Epithelial cell of esophagus (primary cell): ENCODE results near the gene CLCN4.
A peak's percentile ranks its signal among the peaks of the same experiment; 100 is the strongest.

Experiments used
- DNase-seq: peaks from one replicate; pipeline ENCODE4 v3.0.0; 2010; ENCODE audit warnings: low read depth
- H3K4me3 ChIP-seq: 2 replicates; pipeline ENCODE4 v1.5.1; 2011; ENCODE audit warnings: mild to moderate bottlenecking, low read length, control low read depth
- TF ChIP-seq, protein P1 (sequence below): IDR thresholded peaks from 2 replicates; pipeline ENCODE4 v1.5.1; 2011; ENCODE audit warnings: low read depth, mild to moderate bottlenecking, low read length, control low read depth, inconsistent platforms; ENCODE audit not compliant: insufficient read depth; ENCODE audit errors: missing control alignments

Gene CLCN4

DNA sequence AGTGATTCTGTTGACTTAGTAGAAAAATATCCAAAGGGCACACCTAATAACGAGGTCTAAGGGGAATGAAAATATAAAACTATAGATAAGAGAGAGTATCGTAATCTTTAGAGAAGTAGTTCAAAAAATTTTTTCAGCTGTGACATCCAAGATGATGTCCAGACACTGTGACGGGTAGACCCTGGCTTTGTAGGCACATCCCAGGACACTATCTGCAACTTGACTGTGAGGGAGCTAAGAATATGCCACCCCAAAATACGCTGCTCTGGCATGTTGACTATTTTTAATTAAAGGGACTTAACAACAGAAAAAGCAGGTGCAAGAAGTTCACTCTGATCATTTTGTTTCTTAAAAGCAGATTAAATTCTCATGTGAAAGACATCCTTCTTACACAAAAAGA is 89.5 kb downstream of the CLCN4 start:
- TF ChIP-seq, protein P1, sequence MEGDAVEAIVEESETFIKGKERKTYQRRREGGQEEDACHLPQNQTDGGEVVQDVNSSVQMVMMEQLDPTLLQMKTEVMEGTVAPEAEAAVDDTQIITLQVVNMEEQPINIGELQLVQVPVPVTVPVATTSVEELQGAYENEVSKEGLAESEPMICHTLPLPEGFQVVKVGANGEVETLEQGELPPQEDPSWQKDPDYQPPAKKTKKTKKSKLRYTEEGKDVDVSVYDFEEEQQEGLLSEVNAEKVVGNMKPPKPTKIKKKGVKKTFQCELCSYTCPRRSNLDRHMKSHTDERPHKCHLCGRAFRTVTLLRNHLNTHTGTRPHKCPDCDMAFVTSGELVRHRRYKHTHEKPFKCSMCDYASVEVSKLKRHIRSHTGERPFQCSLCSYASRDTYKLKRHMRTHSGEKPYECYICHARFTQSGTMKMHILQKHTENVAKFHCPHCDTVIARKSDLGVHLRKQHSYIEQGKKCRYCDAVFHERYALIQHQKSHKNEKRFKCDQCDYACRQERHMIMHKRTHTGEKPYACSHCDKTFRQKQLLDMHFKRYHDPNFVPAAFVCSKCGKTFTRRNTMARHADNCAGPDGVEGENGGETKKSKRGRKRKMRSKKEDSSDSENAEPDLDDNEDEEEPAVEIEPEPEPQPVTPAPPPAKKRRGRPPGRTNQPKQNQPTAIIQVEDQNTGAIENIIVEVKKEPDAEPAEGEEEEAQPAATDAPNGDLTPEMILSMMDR, result no peak

GRCh38 chrX:10246846-10247245 is 90.1 kb downstream of the CLCN4 start:
- no peak for DNase-seq
- no peak overlapping the region for H3K4me3 ChIP-seq
- TF ChIP-seq, protein P1, result no peak

More for the DNA sequence above, 89.5 kb downstream of the CLCN4 start:
- DNase-seq, result no peak
- H3K4me3 ChIP-seq, result no peak overlapping the region

- DNase-seq, result peak; percentile 52
- no peak overlapping the region for H3K4me3 ChIP-seq
- TF ChIP-seq, protein P1, result peak; percentile 50
Measured at GRCh38 chrX:10254739-10255138, 98.0 kb downstream of the CLCN4 start.

GRCh38 chrX:10259716-10260115 is 102.9 kb downstream of the CLCN4 start:
- TF ChIP-seq, protein P1, result no peak
- H3K4me3 ChIP-seq, result no peak overlapping the region
- DNase-seq, result no peak

GRCh38 chrX:10265775-10266174 is 109.0 kb downstream of the CLCN4 start:
- H3K4me3 ChIP-seq, result no peak overlapping the region
- TF ChIP-seq, protein P1, result no peak
- no peak for DNase-seq

- TF ChIP-seq, protein P1, result no peak
- no peak for DNase-seq
- H3K4me3 ChIP-seq, result no peak overlapping the region
Measured at GRCh38 chrX:10278716-10279115, 121.9 kb downstream of the CLCN4 start.

DNA sequence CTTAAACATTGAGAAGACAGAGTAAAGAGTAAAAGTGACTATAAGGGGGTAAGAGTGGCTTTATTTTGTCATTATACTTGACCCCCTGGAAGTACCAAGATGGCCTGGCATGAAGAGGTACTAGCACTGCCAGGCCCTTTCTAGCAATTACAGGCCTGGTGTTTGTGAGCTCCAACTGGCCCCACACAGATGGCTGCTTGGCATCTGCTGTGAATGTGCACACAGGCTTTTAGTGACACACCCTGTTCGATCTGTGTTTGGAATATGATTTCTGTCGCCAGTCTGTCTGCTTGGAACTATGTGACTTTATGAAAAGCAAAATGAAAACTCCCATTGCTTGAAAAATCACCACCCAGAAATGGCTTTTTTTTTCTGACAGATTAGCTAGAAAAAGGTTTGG is 123.3 kb downstream of the CLCN4 start:
- H3K4me3 ChIP-seq, result no peak overlapping the region
- DNase-seq, result no peak
- TF ChIP-seq, protein P1, result no peak
